HG03354 (cell line): ENCODE results near the gene SERPINB13.
"Not testable (repeated sequence)": the region's sequence is repeated elsewhere in the genome, so short reads cannot be mapped to it uniquely, and the experiment has no call there.

Experiments
- ATAC-seq: cut with Tn5 transposase; IDR thresholded peaks from one replicate; pipeline ENCODE4 v1.9.1; 2021; ENCODE audit warnings: mild to moderate bottlenecking; ENCODE audit not compliant: unreplicated experiment, poor library complexity, severe bottlenecking

SERPINB13 gene

DNA sequence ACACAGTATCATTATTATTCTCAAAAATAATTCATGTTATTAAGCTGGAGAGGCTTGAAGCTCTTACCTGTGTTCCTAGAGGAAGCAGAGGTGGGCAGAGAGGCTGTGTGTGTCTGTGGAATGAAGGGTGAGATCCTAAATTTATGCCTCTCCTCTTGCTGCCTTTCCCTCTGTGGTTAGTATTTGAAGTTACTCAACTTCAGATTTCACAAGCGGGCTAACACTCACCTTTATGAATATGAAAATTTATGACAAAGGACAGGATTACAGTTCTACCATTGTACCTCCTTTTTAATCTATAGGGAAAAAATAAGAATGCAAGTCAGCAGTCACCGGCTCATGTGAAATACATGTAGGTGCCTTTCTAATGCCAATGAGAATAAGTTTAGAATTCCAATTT lies 57.0 kb downstream of the SERPINB13 start, which contains the start of gene SERPINB4:
TSS of gene SERPINB4 (minus strand) at position 115 of the 400 bp plus-strand sequence. CDS start 679 bp downstream, outside the sequence.
- not testable (repeated sequence) for ATAC-seq

DNA sequence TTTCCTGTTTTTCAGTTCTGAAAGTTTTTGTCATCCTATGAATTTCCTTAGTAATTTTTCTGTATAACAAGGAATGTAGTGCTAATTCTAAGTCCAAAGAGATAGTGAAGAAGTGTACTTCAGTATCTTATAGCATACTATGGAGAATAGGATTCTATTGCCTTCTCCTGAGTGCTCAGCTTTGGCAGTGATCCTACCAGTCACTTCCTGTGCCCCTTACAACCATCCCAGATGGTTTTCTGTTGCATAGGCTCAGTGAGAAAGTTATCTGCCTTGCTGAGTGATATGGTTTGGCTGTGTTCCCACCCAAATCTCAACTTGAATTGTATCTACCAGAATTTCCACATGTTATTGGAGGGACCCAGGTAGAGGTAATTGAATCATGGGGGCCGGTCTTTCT lies 57.6 kb downstream of the SERPINB13 start:
- ATAC-seq, result not testable (repeated sequence)

- no peak for ATAC-seq
These were observed 59.8 kb downstream of the SERPINB13 start for GRCh38 chr18:63646936-63647335.

DNA sequence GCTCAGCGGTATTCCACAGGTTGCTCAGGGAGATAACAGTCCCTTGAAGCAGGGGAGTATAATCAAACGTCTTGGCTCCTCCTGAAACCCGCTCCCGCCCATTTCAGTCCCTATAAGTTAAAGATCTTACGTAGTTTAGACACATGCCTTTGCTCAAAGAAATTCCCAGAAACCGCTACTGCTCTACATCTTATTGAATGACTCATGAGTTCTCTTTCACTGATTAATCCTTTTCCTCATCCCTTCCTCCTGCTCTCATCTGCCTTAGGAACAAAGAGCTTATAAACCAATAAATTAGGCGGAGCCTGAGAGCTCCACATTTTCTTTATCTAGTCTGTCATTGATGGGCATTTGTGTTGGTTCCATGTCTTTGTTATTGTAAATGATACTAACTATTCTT lies 61.1 kb downstream of the SERPINB13 start:
- no peak for ATAC-seq
